DOHH2 (cell line): ENCODE results near the gene P4HA2.

Experiments used
- CTCF ChIP-seq: fragments of 200-600 bp; sonication (generic); IDR thresholded peaks from one replicate; pipeline ENCODE4 v1.5.1; 2014; ENCODE audit warnings: antibody characterized with exemption, mild to moderate bottlenecking, low read depth, low read length; ENCODE audit not compliant: poor library complexity, severe bottlenecking
- EZH2phosphoT487 ChIP-seq: fragments of 200-600 bp; sonication (generic); IDR thresholded peaks from 2 replicates; pipeline ENCODE4 v1.6.1; 2017; ENCODE audit warnings: borderline replicate concordance, mild to moderate bottlenecking, antibody characterized with exemption, low read length, moderate library complexity, mixed read lengths

GRCh38 chr5:132237141-132237540 is 9.5 kb upstream of the P4HA2 start:
- TF ChIP-seq CTCF (no peak), EZH2phosphoT487 (no peak)
